Smooth muscle cell of the brain vasculature (primary cell): ENCODE results near the gene PFKP.
"Not testable (repeated sequence)": the region's sequence is repeated elsewhere in the genome, so short reads cannot be mapped to it uniquely, and the experiment has no call there.

Experiments used
- DNase-seq: peaks from one replicate; pipeline ENCODE4 v3.0.0-alpha.2; 2012; ENCODE audit warnings: low read depth, low spot score

Gene PFKP

GRCh38 chr10:3154666-3155065 is 87.3 kb downstream of the PFKP start:
- no peak for DNase-seq

- DNase-seq: no peak
Measured at GRCh38 chr10:3159152-3159551, 91.8 kb downstream of the PFKP start.

DNA sequence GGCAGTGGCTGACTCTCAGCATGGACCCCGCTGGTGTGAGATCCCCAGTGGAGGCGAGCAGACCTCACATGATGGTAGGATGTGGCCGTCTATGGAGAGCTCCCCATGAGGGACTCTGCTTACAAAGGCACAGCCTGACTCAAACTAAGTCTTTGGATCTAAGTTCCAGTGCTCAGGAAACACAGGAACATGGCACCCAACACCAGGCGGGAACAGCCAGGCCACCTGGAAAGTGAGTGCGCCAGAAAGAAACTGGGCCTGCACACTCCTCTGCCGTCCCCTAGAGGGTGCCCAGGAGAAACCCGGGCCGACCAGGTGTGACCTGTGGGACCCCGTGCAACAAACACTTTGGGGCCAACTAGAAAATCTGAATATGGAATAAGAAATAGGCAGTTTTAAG is 95.2 kb downstream of the PFKP start:
- no peak for DNase-seq

- DNase-seq: no peak
Measured at GRCh38 chr10:3163879-3164278, 96.5 kb downstream of the PFKP start.

- DNase-seq: no peak
Measured at GRCh38 chr10:3165196-3165595, 97.8 kb downstream of the PFKP start.

- DNase-seq: no peak
Measured at GRCh38 chr10:3166496-3167290, 99.3 kb downstream of the PFKP start.

GRCh38 chr10:3167611-3168330 is 100.4 kb downstream of the PFKP start:
- DNase-seq: no peak

DNA sequence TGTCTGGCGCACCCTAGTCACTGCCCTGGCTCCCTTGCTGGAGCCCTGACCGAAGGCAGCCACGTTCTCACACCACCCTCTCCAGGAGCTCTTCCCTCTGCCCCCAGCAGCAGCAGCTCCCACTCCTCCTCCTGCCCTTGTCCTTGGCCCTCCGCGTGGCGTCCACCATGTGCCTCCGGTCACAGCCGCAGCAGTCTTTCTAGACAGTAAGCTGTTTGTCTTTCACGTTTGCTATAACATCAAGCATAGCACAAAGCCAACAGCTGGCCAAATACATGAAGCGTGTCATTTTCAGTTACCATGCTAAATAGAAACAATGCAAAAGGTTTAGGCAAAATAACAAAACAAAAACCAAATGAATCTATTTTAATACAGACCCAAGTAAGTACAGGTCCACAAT is 101.9 kb downstream of the PFKP start:
- DNase-seq: no peak

DNA sequence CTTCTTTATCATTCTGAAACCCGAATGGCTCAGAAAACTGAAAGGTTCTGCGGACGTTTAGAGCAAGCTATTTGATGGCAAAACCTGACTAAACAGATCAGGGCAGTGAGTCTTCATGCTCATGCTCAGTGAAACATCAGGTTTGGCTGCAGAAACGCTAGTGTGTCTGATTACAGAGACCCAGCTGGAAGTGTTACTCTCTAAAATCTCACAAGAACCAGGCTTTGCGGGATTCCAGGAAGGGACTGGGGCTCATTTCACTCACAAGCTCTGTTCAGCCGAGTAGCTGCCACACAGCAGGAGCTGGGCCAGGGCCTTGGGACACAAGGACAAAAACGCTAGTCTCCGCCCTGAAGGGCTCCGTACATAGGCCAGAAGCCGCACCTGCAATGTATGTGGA is 102.3 kb downstream of the PFKP start:
- DNase-seq: no peak

DNA sequence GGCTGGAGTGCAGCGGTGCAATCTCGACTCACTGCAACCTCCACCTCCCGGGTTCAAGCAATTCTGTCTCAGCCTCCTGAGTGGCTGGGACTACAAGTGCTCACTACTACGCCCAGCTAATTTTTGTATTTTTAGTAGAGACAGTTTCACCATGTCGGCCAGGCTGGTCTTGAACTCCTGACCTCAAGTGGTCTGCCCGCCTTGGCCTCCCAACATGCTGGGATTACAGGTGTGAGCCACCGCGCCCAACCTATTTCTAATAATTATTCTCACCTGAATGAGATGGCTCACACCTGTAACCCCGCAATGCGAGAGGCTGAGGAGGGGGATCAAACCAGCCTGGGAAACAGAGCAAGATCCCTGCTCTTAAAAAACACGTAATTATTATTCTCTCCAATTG is 104.1 kb downstream of the PFKP start:
- not testable (repeated sequence) for DNase-seq

DNA sequence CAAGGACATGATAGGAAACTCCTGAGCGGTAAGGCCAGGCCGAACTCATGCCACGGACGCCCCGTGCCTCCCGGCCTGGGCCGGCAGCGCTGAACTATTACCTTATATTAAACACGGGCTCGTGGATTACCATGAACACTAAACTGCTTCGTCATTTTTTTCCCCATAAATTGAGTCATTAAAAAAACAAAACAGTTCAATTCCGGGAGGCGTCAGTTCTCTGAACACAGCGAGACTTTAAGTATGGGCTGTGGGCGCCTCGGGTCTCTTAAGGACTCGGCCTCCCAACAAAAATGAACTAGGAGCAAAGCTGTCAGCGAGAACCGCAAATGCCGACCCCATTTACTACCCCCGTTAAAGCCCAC is 104.7 kb downstream of the PFKP start:
- DNase-seq: peak; percentile 40

GRCh38 chr10:3172446-3173170 is 105.3 kb downstream of the PFKP start, which contains the start of gene PITRM1:
TSS of gene PITRM1 (minus strand) at chr10:3172782. CDS start at chr10:3172772, 10 bp downstream.
- peak; percentile 99 for DNase-seq

GRCh38 chr10:3173171-3173878 is 106.0 kb downstream of the PFKP start:
- DNase-seq: no peak

DNA sequence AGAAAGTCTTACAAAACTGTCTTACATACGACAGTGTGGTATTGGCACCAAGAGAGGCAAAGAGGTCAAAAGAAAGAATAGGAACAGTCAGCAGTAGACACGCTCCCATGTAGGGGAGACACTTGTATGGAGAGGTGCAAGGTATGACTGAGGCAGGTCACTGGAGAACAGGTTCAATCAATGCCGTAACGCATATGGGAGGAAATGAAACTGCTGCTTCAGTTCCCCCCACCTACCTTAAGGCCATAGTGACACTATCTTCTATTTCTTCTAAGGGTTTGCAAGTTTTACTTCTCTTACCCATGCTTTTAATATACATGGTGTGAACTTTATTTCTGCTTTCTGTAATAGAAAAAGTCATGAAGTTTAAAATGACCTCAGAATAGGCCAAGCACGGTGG is 110.7 kb downstream of the PFKP start:
- DNase-seq: no peak

DNA sequence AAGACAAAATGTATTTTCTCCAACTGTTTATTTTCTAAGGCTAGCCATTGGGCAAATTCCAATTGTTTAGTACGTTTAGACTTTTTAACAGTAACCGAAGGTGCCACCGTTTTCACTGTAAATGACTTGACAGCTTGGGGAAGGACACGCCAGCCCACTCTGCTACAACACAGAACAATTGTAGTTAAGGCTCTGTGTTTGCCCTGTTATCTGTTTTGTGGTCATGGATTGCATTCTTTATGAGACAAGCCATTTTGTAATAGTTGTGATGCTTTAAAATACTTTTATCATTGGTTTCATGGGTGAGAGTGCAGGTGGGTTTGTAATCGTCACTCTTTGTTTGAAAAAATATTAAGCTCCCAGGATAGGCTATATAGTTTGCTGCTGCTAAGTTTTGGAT is 111.8 kb downstream of the PFKP start:
- no peak for DNase-seq

GRCh38 chr10:3180355-3181025 is 113.1 kb downstream of the PFKP start:
- DNase-seq: no peak

DNA sequence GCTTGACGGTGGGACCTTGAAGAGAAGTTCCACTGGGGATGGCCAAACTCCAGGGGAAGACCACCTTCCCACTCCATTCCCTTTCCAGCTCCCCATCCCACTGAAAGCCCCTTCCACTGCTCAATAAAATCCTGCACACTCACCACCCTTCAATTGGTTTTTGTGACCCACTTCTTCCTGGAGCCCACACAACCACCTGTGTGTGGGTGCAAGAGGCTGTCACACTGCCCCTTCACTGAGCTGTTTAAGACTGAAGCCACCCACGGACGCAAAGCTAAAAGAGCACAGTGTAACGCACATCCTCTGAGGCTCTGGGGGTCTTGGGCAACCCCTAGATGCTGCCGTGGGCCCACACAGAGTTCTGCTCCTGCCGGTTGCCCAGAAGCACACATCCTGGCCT is 118.0 kb downstream of the PFKP start:
- no peak for DNase-seq

DNA sequence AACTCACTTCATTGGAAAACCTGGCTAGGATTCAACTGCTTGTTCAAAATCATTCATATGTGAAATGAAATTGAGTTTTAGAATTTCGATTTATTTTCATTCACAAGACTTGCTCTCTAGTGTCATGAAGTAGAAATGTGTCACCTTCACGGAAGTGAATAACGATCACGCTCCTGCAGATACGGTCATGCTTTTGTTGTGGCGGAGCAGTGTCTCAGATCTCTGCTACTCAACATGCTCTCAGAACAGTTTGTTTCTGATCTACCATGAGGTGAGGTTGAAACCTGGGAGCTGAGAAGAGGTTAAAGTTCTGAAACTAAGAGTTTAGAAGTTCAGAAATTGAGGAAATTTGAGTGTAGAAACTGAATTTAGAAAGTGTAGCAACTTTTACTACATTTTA is 119.0 kb downstream of the PFKP start:
- no peak for DNase-seq
